ENCODE data around the gene MORC3.
"Not testable (repeated sequence)": the region's sequence is repeated elsewhere in the genome, so short reads cannot be mapped to it uniquely, and the experiment has no call there.

The MORC3 gene

DNA sequence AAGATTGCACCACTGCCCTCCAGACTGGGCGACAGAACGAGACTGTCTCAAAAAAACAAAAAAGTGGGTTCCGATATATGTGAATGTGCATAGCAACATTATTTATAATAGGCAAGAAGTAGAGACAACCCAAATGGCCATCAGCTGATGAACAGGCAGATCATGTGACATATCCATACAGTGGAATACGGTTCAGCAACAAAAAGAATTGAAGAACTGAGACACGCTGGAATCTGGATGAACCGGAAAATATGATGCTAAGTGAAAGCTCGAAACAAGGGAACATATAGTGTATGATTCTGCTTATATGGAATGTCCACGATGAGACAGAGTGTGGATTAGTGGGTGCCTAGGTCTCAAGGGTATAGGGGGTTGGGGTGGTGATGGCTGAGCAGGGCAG, 28.5 kb upstream of the MORC3 start:
- Histone ChIP-seq H3K27me3 (replicated peaks) (no peaks in the 10 kb centered on the region), H3K27ac (no peak overlapping the region), H3K4me3 (ENCODE audit: low read depth, low read length) (no peak overlapping the region), H3K36me3 (replicated peaks) (no peaks in the 10 kb centered on the region)
- in situ Hi-C loops (cut with HindIII; ENCODE audit: low pct_ligation_motif_present, low sequenced_read_pairs): no loop called here
- DNase-seq: no peak
- TF ChIP-seq, protein P1, sequence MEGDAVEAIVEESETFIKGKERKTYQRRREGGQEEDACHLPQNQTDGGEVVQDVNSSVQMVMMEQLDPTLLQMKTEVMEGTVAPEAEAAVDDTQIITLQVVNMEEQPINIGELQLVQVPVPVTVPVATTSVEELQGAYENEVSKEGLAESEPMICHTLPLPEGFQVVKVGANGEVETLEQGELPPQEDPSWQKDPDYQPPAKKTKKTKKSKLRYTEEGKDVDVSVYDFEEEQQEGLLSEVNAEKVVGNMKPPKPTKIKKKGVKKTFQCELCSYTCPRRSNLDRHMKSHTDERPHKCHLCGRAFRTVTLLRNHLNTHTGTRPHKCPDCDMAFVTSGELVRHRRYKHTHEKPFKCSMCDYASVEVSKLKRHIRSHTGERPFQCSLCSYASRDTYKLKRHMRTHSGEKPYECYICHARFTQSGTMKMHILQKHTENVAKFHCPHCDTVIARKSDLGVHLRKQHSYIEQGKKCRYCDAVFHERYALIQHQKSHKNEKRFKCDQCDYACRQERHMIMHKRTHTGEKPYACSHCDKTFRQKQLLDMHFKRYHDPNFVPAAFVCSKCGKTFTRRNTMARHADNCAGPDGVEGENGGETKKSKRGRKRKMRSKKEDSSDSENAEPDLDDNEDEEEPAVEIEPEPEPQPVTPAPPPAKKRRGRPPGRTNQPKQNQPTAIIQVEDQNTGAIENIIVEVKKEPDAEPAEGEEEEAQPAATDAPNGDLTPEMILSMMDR (IDR thresholded peaks at IDR 0.05; ENCODE audit: low read depth, low read length, missing control alignments): no peak

GRCh38 chr21:36297406-36297937, 22.5 kb upstream of the MORC3 start:
- no peak for DNase-seq
- no peaks in the 10 kb centered on the region for H3K36me3 ChIP-seq (replicated peaks)
- in situ Hi-C loops (cut with HindIII; ENCODE audit: low pct_ligation_motif_present, low sequenced_read_pairs): no loop called here
- no peaks in the 10 kb centered on the region for H3K27me3 ChIP-seq (replicated peaks)
- H3K27ac ChIP-seq: no peak overlapping the region
- H3K4me3 ChIP-seq (ENCODE audit: low read depth, low read length): no peak overlapping the region
- TF ChIP-seq, protein P1 (IDR thresholded peaks at IDR 0.05; ENCODE audit: low read depth, low read length, missing control alignments): no peak

GRCh38 chr21:36297938-36298572, 21.9 kb upstream of the MORC3 start:
- Histone ChIP-seq H3K27me3 (replicated peaks) (no peaks in the 10 kb centered on the region), H3K36me3 (replicated peaks) (no peaks in the 10 kb centered on the region), H3K4me3 (ENCODE audit: low read depth, low read length) (no peak overlapping the region), H3K27ac (no peak overlapping the region)
- TF ChIP-seq, protein P1 (IDR thresholded peaks at IDR 0.05; ENCODE audit: low read depth, low read length, missing control alignments): no peak
- in situ Hi-C loops (cut with HindIII; ENCODE audit: low pct_ligation_motif_present, low sequenced_read_pairs): no loop called here
- no peak for DNase-seq

- in situ Hi-C loops (cut with HindIII; ENCODE audit: low pct_ligation_motif_present, low sequenced_read_pairs): no loop called here
- Histone ChIP-seq H3K27ac (no peak overlapping the region), H3K36me3 (replicated peaks) (no peaks in the 10 kb centered on the region), H3K4me3 (ENCODE audit: low read depth, low read length) (no peak overlapping the region), H3K27me3 (replicated peaks) (no peaks in the 10 kb centered on the region)
- TF ChIP-seq, protein P1 (IDR thresholded peaks at IDR 0.05; ENCODE audit: low read depth, low read length, missing control alignments): no peak
- no peak for DNase-seq
Measured at GRCh38 chr21:36306872-36307534, 13.0 kb upstream of the MORC3 start.

- TF ChIP-seq, protein P1 (IDR thresholded peaks at IDR 0.05; ENCODE audit: low read depth, low read length, missing control alignments): no peak
- in situ Hi-C loops (cut with HindIII; ENCODE audit: low pct_ligation_motif_present, low sequenced_read_pairs): no loop called here
- DNase-seq: no peak
- Histone ChIP-seq H3K4me3 (ENCODE audit: low read depth, low read length) (no peak overlapping the region), H3K27me3 (replicated peaks) (no peaks in the 10 kb centered on the region), H3K36me3 (replicated peaks) (no peaks in the 10 kb centered on the region), H3K27ac (no peak overlapping the region)
Measured at GRCh38 chr21:36310016-36310415, 10.0 kb upstream of the MORC3 start.

GRCh38 chr21:36313446-36313845, 6.6 kb upstream of the MORC3 start:
- DNase-seq; H3K4me3 ChIP-seq (ENCODE audit: low read depth, low read length); H3K36me3 ChIP-seq (replicated peaks); H3K27ac ChIP-seq; H3K27me3 ChIP-seq (replicated peaks); in situ Hi-C loops (cut with HindIII; ENCODE audit: low pct_ligation_motif_present, low sequenced_read_pairs): not testable (repeated sequence)

DNA sequence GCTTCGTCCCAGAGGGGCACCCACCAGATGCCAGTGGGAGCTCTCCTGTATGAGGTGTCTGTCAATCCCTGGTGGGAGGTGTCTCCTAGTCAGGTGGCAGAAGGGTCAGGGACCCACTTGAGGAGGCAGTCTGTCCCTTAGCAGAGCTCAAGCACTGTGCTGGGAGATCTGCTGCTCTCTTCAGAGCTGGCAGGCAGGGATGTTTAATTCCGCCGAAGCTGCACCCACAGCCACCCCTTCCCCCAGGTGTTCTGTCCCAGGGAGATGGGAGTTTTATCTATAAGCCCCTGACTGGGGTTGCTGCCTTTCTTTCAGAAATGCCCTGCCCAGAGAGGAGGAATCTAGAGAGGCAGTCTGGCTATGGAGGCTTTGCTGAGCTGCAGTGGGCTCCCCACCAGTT, 4.0 kb upstream of the MORC3 start:
- H3K4me3 ChIP-seq (ENCODE audit: low read depth, low read length); H3K27ac ChIP-seq; in situ Hi-C loops (cut with HindIII; ENCODE audit: low pct_ligation_motif_present, low sequenced_read_pairs); H3K27me3 ChIP-seq (replicated peaks); DNase-seq; H3K36me3 ChIP-seq (replicated peaks): not testable (repeated sequence)

Data from brain microvascular endothelial cell (primary cell).